Measurements from ENCODE around the gene C5orf58. TPM values are rescaled to one million over a fixed set of nuclear protein-coding genes. Genes with fewer than 3 reads are reported as not detected.
A peak's percentile ranks its signal among the peaks of the same experiment; 100 is the strongest.
"Not testable (repeated sequence)": the region's sequence is repeated elsewhere in the genome, so short reads cannot be mapped to it uniquely, and the experiment has no call there.

Gene C5orf58
- total RNA-seq, 1 donor from 2014 or later = not detected

DNA sequence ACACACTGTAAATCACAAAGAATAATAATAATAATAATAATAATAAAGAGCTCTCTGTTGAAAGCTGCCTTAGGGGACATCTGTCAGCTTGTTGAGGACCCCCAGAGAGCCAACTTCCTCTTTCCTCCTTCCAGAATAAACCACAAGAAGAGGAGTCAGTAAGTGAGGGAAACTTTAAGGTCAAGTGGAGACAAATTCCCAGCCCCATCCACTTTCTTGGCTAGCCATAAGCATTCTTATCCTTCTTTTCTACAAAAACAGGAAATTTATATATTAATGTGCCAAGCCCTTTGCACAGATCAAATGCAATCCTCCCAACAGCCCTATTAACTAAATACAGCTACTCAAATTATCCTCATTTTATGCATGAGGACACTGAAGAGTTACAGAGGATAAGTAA lies 9.4 kb upstream of the C5orf58 start:
- peak in 1 of 2 donors; percentile 16 for DNase-seq (ENCODE audit: low read depth in 2 of 2)

- no peak for DNase-seq (ENCODE audit: low read depth in 2 of 2)
Measured at GRCh38 chr5:170223906-170224305, 8.9 kb upstream of the C5orf58 start.

DNA sequence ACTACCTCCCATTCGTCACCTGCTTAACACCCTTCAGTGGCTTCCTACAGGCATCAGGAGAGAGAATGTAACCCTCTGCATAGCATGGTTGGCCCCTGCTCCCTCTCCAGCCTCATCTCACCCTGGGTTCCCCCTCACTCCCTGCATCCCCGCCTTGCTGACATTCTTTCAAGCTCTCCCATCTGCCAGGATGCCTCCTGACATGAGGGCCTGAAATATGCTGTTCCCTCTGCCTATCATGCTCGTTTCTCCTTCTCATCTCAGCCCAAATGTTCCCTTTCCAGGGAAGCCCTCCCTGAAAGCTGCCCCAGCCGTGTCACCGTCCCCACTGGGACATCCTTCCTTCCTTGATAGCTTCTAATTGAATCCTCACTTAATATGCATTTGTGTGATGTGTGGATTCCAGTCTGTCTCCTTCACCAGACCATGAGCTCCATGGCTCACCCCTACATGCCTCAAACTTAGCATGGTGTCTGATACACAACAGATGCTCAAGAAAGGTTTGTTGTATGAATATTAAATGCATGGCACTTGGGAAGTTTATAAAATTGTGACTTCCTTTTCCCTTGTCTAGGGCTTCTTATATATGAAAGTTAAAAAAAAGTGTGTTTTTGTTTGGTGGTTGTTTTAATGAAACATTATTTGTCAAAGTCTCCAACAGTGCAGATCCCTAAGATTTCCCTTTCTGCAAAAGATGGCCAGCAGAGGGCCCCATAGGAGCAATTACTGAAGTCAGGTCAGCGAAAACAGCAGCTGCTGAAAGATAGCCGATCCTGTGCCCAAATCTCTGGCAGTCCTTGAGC lies 7.3 kb upstream of the C5orf58 start:
- peak; percentile 72 to 74 for DNase-seq (ENCODE audit: low read depth in 2 of 2)

DNA sequence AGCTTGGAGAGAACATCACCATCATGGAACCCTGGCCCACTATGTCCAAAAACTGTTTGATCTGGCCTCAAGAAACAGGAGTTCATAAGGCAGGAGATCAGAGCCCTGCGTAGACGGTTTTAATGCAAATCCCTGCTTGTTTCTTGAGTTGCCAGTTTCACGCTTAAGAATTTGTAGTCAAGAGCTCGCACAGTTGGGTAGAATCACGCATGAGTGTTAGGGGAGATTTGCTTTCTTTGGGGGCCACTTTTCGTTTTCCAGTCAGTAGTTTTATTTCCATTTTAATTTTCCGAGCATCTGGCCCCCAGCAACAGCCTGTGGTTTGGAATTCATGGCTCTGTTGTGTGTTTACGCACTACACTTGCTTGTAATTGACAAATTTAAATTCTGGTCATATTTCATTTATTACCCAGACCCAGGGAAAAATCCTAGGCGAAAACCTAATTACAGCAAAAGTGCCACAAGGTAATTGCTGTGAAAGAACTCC lies 6.6 kb upstream of the C5orf58 start:
- no peak for DNase-seq (ENCODE audit: low read depth in 2 of 2)

- no peak for DNase-seq (ENCODE audit: low read depth in 2 of 2)
Measured at GRCh38 chr5:170226661-170227060, 6.1 kb upstream of the C5orf58 start.

DNA sequence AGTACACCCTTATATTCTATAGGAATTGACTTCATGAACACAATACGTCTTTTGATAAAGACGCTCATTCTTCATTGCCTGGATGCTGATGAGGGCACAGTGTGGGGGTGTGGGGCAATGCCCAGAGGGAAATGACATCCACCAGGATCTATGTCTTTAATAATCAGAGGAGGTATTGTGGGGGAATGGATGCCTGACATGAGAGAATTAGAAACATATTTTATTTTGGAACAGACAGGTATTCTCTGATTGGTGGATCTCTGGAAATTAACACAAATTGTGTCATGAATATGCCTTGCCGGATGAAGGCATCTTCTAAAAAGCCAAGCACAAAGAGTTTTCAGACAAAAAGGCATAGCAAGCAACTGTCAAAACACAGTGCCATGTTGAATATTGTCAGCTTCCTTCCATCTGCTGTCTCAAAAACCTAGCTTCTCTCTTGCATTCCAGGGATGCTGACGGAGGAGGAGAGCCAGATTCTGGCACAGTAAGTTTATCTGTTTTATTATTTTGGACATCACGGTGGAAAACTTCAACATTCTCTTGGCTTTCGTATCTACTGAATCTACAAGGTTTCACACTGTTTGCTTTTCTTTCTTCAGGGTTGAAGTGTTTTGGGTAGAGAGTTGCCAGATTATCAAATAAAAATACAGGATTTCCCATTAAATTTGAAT lies 3.9 kb upstream of the C5orf58 start:
- no peak for DNase-seq (ENCODE audit: low read depth in 2 of 2)

DNA sequence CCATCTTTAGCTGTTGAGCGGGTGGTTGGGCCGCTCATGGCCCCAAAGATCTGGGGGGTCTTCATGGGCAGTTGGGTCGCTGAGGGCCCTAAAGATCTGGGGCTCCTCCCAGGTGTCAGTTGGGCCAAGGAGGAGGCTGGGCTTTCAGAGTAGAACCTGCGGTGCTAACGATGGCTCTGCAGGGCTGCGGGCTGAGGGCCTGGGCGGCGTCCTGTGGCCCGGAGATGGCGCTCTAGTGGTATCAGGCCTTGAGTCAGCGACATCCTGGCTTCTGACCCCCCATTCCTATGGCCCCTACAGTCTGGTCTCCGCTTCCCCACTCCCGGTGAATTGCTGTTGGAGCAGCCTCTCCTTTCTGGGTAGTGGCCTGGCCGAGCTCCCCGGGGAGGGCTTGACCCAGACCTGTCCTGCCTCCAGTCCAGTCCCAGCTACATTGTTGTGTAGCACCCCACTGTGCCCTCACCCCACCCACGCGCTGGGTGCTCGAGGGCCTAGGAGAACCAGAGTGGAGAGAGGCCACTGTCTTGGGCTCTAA lies 640 bp downstream of the C5orf58 start:
- DNase-seq (ENCODE audit: low read depth in 2 of 2) = no peak

DNA sequence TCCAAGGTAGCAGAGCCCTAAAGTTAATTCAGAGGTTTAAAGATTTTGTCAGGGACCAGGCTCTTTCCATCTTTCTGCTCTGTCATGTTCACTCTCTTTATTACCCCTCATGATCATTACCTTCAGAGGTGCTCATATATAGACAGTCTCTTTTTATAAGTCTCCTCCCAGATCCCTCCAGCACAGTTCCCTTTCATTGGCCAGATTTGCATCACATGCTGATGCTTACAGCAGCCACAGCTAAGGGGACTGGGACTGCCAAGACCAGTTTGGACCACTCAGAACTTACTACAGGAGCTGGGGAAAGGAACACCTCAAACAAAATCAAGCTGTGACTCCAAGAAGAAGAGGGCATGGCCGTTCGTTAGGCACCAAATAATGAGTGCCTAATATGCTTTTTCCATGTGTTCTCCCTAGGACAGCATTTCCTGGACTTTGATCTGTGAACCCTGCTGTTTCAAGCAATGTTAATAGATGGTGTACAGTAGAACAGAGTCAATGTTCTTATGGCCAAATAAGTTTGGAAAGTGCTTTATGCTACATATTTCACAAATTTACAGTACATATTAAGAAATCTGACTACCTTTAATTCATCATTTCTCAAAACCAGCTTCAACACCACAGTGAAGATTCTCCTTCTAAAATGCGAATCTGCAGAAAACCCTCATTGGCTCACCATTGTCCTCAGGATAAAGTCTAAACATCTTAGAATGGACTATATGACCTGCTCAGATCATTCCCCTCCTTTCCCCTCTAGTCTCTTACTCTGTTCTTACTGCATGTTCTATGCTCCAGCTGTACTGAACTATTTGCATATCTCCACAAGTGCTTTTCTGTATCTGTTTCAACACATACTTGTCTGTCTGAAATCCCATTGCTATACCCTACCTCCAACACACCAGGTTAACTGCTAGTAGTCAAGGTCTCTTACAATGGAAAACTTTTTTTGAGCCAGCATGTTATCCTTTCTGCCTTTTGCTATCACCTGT lies 3.4 kb downstream of the C5orf58 start:
- DNase-seq (ENCODE audit: low read depth in 2 of 2) = no peak

DNA sequence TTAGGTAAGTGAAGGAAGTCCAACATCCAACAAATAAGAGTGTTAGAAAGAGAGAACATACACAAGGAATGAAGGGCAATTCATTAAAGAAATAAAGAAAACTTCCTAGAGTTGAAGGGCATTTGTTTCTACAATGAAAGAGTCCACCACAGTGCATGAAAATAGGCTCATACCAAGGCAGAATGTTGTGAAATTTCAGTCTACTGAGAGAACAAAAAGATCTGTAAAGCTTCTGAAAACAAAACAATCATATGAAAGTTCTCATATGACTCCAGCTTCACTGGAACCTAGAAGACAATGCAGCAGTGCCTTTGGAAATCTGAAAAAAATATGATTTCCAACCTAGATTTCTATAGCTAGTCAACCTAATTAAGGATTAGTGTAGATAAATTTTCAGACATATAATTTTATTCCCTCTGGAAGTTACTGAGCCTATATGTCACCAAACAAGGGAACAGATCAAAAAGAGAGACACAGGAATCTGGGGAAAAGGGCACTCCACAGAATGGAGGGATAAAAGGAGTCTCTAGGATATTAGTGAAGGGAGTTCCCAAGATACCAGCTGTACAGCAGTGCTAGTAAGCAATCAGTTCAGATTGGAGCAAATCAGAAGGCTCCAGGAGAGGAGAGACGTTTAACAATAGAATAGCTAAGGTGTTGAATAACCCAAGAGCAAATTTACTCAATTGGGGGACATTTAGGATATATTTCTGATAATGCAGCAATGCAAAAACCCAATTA lies 5.8 kb downstream of the C5orf58 start:
- DNase-seq (ENCODE audit: low read depth in 2 of 2) = no peak

- not testable (repeated sequence) for DNase-seq (ENCODE audit: low read depth in 2 of 2)
Measured at GRCh38 chr5:170245436-170245835, 12.7 kb downstream of the C5orf58 start.

- no peak for DNase-seq (ENCODE audit: low read depth in 2 of 2)
Measured at GRCh38 chr5:170246126-170246870, 13.5 kb downstream of the C5orf58 start.

DNA sequence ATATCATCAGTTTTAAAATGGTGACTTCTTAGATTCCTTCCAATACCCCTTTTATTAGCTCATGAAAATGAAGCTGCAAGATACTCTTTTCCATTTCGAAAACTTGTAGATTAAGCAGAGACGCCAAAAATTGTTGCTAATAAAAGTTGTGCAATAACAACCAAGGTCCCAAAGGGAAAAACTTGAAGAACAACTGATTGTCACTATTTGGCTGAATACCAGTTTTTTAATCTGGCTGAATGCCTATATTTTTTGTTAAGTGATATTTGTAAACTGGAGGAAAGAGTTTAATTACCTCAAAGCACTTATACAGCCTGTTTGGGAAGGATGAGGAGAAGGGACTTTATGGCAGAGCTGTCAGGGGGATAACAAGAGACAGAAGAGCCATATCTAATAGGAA lies 14.6 kb downstream of the C5orf58 start:
- DNase-seq (ENCODE audit: low read depth in 2 of 2) = no peak

DNA sequence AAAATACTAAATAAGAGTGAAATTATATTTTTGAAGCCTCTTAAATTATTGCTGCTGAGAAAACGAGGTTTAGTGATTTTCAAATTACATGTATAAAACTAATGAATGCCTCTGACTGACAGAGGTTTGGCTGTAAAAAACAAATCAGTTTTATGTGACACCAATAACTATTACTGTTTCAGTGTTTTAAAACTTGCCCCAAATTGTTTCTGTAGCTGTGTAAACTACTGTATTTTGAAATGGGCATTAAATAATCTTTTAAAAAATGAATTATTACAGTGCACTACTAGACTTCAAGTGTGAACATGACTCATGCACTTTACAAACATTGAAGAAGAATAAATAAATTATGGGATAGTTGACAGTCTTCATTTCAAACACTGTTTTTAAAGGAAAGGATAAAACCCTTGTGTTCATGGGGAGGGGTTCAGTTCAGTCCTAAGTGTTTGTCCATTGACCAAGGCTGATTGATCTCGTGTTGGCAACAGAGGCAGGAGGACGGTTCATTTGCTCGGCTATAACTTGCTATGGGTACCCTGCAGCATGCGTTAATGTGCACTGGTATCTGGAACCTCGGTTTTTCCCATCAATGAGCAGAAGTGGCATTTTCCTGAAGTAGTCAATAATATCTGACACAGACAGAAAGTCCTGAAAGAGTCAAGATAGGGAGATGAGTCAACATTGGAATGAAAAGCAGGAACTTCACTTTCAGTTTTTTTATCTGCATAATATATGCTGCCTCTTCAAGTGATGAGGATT lies 15.6 kb downstream of the C5orf58 start:
- no peak for DNase-seq (ENCODE audit: low read depth in 2 of 2)

DNA sequence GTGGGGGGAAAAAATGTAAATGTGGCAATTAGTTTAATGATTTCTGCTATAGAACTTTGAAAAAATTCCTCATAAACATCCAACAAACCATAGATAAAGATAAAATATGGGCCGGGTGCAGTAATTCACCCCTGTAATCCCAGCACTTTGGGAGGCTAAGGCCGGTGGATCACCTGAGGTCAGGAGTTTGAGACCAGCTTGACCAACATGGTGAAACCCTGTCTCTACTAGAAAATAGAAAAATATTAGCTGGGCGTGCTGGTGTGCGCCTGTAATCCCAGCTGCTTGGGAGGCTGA lies 16.1 kb downstream of the C5orf58 start:
- not testable (repeated sequence) for DNase-seq (ENCODE audit: low read depth in 2 of 2)

DNA sequence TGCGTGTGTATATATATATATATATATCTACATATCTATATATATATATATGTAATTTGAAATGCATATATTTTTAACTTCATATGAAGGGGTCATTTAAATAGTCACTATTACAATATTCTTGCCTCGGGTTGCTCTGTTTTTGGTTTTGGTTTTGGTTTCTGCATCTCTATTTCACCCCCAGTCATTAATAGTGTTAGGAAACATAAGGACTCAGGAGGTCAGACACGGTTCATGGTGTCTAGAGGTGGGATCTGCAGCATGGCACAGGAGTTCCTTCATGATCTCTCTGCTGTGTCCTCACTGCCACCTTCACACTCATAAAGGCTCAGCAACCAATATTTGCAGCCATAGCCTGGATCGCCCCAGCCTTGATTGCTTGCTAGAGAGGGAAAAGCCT lies 16.6 kb downstream of the C5orf58 start:
- no peak for DNase-seq (ENCODE audit: low read depth in 2 of 2)

DNA sequence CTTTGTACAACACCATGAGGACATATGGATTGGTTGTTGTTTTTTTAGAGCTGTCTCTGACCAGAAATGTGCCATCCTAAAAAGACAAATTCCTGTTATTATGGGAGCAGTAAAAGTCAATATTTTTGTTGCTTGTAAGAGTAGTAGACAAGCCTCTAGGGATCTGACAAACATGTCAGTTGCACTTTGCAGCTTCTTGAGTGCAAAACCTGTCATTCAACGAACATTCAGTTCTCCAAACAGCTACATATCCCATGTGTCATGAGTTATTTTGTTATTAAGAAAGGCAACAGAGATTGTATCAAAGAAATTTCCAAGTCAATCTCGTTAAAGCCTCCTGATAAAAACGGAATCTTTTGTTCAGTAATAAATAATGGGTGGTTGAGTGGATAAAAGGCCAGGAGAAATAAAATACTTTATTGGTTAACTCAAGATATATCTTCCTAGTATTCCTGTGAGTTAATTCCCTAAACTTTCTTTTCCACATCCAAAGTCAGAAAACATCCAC lies 18.1 kb downstream of the C5orf58 start:
- DNase-seq (ENCODE audit: low read depth in 2 of 2) = no peak

- no peak for DNase-seq (ENCODE audit: low read depth in 2 of 2)
Measured at GRCh38 chr5:170251462-170251861, 18.7 kb downstream of the C5orf58 start.

GRCh38 chr5:170252109-170252508 lies 19.3 kb downstream of the C5orf58 start:
- DNase-seq (ENCODE audit: low read depth in 2 of 2) = no peak

DNA sequence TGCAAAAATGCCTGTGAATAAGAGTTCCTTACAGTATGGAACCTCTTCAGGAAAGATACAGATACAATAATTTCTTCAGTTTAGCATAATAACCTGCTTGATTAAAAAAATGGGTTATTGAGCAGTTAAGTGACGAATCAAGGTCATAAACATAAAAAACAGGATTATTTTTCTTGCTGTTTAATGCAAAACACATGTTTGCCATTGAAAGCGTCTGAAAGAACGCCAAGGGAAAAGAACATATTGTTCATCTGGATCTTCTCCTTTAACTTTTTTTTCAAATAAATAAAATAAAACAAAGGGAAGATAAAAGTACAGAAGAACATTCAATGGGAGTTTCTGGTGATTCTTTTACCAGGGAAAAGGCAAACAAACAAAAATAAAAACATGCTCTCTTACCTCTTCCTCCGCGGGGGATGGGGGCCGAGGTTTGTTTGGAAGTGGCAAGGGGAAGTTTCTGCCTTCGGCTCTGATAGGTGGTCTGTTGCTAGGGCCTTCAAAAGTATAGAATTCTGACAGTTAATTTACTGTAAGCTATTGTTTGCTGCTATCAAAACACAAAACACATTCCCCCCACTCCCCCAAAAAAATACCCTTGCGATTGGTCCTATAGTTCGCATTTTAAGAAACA lies 20.1 kb downstream of the C5orf58 start:
- DNase-seq (ENCODE audit: low read depth in 2 of 2) = no peak

Data from lung microvascular endothelial cell (primary cell).